ENCODE measurements around the gene TRAPPC6A. TPM values are rescaled to one million over a fixed set of nuclear protein-coding genes. Genes with fewer than 3 reads are reported as not detected.

TRAPPC6A gene
- total RNA-seq, 1 experiment from 2014 or later = 26.9 TPM

- CTCF ChIA-PET = no interaction called here
These were observed 4.7 kb upstream of the TRAPPC6A start for GRCh38 chr19:45182758-45183157.

GRCh38 chr19:45180936-45181335 is 2.9 kb upstream of the TRAPPC6A start:
- H4K20me1 ChIP-seq (ENCODE audit: insufficient read depth) = no peaks in the 10 kb centered on the region
- no peak overlapping the region for H2AFZ ChIP-seq (ENCODE audit: low read depth, low read length, poor library complexity, severe bottlenecking)
- no peaks in the 10 kb centered on the region for H3K9me2 ChIP-seq (ENCODE audit: insufficient read depth)
- H3K4me3 ChIP-seq (replicated peaks in 1 of 2; ENCODE audit: low read depth in 1 of 2, low read length in 2 of 2) = no peak overlapping the region
- DNase-seq (ENCODE audit: low read depth, low spot score) (no peak), ATAC-seq (no peak)
- no peak overlapping the region for H3K9ac ChIP-seq (ENCODE audit: low read length)
- BruUV-seq (replicated peaks) = no TSS peak
- ChIA-PET CTCF (no interaction called here), POLR2A (no interaction called here), RAD21 (ENCODE audit: low non-redundant PET in 1 of 2, low total read pairs in 2 of 2, uncharacterized antibody in 2 of 2, unreplicated experiment in 2 of 2) (no interaction called here)
- peaks cover 10% of the 10 kb centered on the region for H3K79me2 ChIP-seq (ENCODE audit: insufficient read depth, low read length)
- no peaks in the 10 kb centered on the region for H3K27me3 ChIP-seq (ENCODE audit: insufficient read depth, low read length)
- H3K36me3 ChIP-seq (ENCODE audit: control insufficient read depth in 1 of 2, insufficient read depth in 2 of 2, low read length in 2 of 2) = no peaks in the 10 kb centered on the region
- intact Hi-C loops (cut with micrococcal nuclease) = loop anchor here (10.0 kb wide), 1 partner anchor 64 kb away; the partner anchor contains the start of gene EXOC3L2
- peaks cover 14 to 25% of the 10 kb centered on the region in 2 experiments; a peak in 3 of 4 replicates for H3K4me1 ChIP-seq (ENCODE audit: control insufficient read depth in 1 of 2, insufficient read depth in 2 of 2, low read length in 2 of 2)
- no peaks in the 10 kb centered on the region for H3K9me3 ChIP-seq (ENCODE audit: control insufficient read depth in 1 of 2, insufficient read depth in 1 of 2, low read depth in 1 of 2, low read length in 2 of 2)
- TF ChIP-seq CEBPB (IDR thresholded peaks at IDR 0.05; ENCODE audit: low read depth) (no peak), EZH2 (IDR thresholded peaks at IDR 0.05) (no peak), ATF3 (IDR thresholded peaks at IDR 0.05) (no peak), TCF7L2 (IDR thresholded peaks at IDR 0.05; ENCODE audit: borderline replicate concordance, extremely low read depth, insufficient read depth, insufficient read length) (no peak), EGR1 (IDR thresholded peaks at IDR 0.05; ENCODE audit: low read depth) (no peak), SP1 (IDR thresholded peaks at IDR 0.05; ENCODE audit: low read depth) (no peak), CBX3 (IDR thresholded peaks at IDR 0.05; ENCODE audit: low read depth) (no peak), MAX (IDR thresholded peaks at IDR 0.05) (no peak), ELF1 (IDR thresholded peaks at IDR 0.05; ENCODE audit: borderline replicate concordance, low read depth) (no peak)
- H3K27ac ChIP-seq (ENCODE audit: low read depth, low read length) = 0 out of 2 replicates have a peak overlapping the region, but pooled peaks have one; percentile 5
- H3K4me2 ChIP-seq (ENCODE audit: low read length) = no peak overlapping the region; the same call in 1 of the 2 replicates

More at GRCh38 chr19:45182758-45183157, 4.7 kb upstream of the TRAPPC6A start:
- Histone ChIP-seq H3K4me1 (ENCODE audit: control insufficient read depth in 1 of 2, insufficient read depth in 2 of 2, low read length in 2 of 2) (peaks cover 14 to 19% of the 10 kb centered on the region in 2 experiments; a peak in 3 of 4 replicates), H3K36me3 (ENCODE audit: control insufficient read depth in 1 of 2, insufficient read depth in 2 of 2, low read length in 2 of 2) (no peaks in the 10 kb centered on the region), H3K4me2 (ENCODE audit: low read length) (peak overlapping the region; percentile 49), H3K9me3 (ENCODE audit: control insufficient read depth in 1 of 2, insufficient read depth in 1 of 2, low read depth in 1 of 2, low read length in 2 of 2) (no peaks in the 10 kb centered on the region), H3K27ac (ENCODE audit: low read depth, low read length) (no peak overlapping the region), H3K79me2 (ENCODE audit: insufficient read depth, low read length) (peaks cover 10% of the 10 kb centered on the region), H3K4me3 (replicated peaks in 1 of 2; ENCODE audit: low read depth in 1 of 2, low read length in 2 of 2) (no peak overlapping the region), H2AFZ (ENCODE audit: low read depth, low read length, poor library complexity, severe bottlenecking) (no peak overlapping the region), H3K27me3 (ENCODE audit: insufficient read depth, low read length) (no peaks in the 10 kb centered on the region), H4K20me1 (ENCODE audit: insufficient read depth) (no peaks in the 10 kb centered on the region), H3K9ac (ENCODE audit: low read length) (no peak overlapping the region), H3K9me2 (ENCODE audit: insufficient read depth) (no peaks in the 10 kb centered on the region)
- no peak for ATAC-seq
- no peak for DNase-seq (ENCODE audit: low read depth, low spot score)
- intact Hi-C loops (cut with micrococcal nuclease) = loop anchor here (10.0 kb wide), 1 partner anchor 62 kb away; the partner anchor contains the start of gene EXOC3L2
- BruUV-seq (replicated peaks) = no TSS peak
- RAD21 ChIA-PET (ENCODE audit: low non-redundant PET in 1 of 2, low total read pairs in 2 of 2, uncharacterized antibody in 2 of 2, unreplicated experiment in 2 of 2) = no interaction called here
- TF ChIP-seq POLR2AphosphoS5 (IDR thresholded peaks at IDR 0.05; ENCODE audit: low read depth, low read length) (0 out of 2 replicates have a peak, but pooled peaks have one; percentile 30), MAX (IDR thresholded peaks at IDR 0.05) (no peak)
- POLR2A ChIA-PET = no interaction called here
